SK-N-SH treated with all-trans-retinoic acid at 6 μM for 48 hours (cell line): ENCODE results near the gene KLF13.

ENCODE experiments used
- ARNTL ChIP-seq: fragments of 450-650 bp; formaldehyde crosslinking; IDR thresholded peaks from 2 replicates; pipeline ENCODE4 v1.5.0; 2020; ENCODE audit warnings: low read depth, mild to moderate bottlenecking, moderate library complexity, borderline replicate concordance
- BACH2 ChIP-seq: fragments of 250-450 bp; sonication (Bioruptor Pico); IDR thresholded peaks from 2 replicates; pipeline ENCODE4 v1.9.0; 2021; ENCODE audit warnings: mild to moderate bottlenecking, borderline replicate concordance
- CSRNP3 ChIP-seq: fragments of 250-450 bp; sonication (Bioruptor Pico); IDR thresholded peaks from 2 replicates; pipeline ENCODE4 v1.5.1; 2021; ENCODE audit warnings: mild to moderate bottlenecking, moderate library complexity
- ISL1 ChIP-seq: fragments of 250-450 bp; sonication (Bioruptor Pico); IDR thresholded peaks from 2 replicates; pipeline ENCODE4 v2.1.2; 2022; ENCODE audit warnings: mild to moderate bottlenecking, moderate library complexity
- PATZ1 ChIP-seq: fragments of 250-450 bp; sonication (Bioruptor Pico); IDR thresholded peaks from 2 replicates; pipeline ENCODE4 v1.8.0; 2020; ENCODE audit warnings: mild to moderate bottlenecking, moderate library complexity, borderline replicate concordance
- RARB ChIP-seq: fragments of 250-450 bp; sonication (Bioruptor Pico); IDR thresholded peaks from 2 replicates; pipeline ENCODE4 v1.8.0; 2021; ENCODE audit warnings: mild to moderate bottlenecking, moderate library complexity
- ZC3H10 ChIP-seq: fragments of 250-450 bp; sonication (Bioruptor Pico); IDR thresholded peaks from 2 replicates; pipeline ENCODE4 v1.5.1; 2021; ENCODE audit warnings: mild to moderate bottlenecking, moderate library complexity
- ZNF70 ChIP-seq: fragments of 450-650 bp; formaldehyde crosslinking; IDR thresholded peaks from 2 replicates; pipeline ENCODE4 v1.5.0; 2020; ENCODE audit warnings: mild to moderate bottlenecking, moderate library complexity

DNA sequence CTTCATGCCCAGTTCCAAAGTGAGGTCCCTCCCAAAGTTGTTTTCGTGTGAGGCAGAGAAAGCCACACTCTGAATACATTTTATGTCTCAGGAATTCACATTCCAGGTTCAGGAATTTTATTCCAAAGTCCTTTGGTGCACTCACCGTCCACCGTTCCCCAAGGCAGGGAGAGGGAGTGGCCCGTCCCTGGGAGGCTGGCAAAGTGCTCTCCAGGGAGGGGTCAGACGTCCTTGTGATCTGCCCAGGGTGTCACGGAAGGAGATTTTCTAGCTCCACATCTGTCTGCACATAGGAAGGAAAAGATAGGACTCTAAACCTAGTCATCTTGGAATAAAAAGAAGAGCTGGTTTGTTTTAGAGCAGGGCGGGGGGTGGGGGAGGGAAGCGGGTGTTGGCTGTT lies 47.9 kb downstream of the KLF13 start:
- no peak for TF ChIP-seq ISL1 (CRISPR knock-in tag)
- TF ChIP-seq CSRNP3 (CRISPR knock-in tag) = no peak
- TF ChIP-seq PATZ1 (CRISPR knock-in tag) = no peak
- no peak for TF ChIP-seq ZC3H10 (CRISPR knock-in tag)
- TF ChIP-seq ZNF70 (CRISPR knock-in tag) = no peak
- TF ChIP-seq ARNTL (CRISPR knock-in tag) = no peak
- TF ChIP-seq BACH2 (CRISPR knock-in tag) = no peak
- TF ChIP-seq RARB (CRISPR knock-in tag) = no peak
